HTERT RPE-1 (cell line): Measurements from ENCODE around the gene MYL3.
"Not testable (repeated sequence)": the region's sequence is repeated elsewhere in the genome, so short reads cannot be mapped to it uniquely, and the experiment has no call there.

Source experiments
- in situ Hi-C: fragments of 300-500 bp; cut with MboI; formaldehyde crosslinking; loops from 4 replicates; pipeline ENCODE4 v1.14.3; 2020; ENCODE audit warnings: low sequenced_read_pairs

MYL3 gene

GRCh38 chr3:46863261-46863782, at the start of gene MYL3:
Gene MYL3 (minus strand): TSS chr3:46863444. CDS start chr3:46863390, 54 bp downstream.
- in situ Hi-C loops: no loop called here

DNA sequence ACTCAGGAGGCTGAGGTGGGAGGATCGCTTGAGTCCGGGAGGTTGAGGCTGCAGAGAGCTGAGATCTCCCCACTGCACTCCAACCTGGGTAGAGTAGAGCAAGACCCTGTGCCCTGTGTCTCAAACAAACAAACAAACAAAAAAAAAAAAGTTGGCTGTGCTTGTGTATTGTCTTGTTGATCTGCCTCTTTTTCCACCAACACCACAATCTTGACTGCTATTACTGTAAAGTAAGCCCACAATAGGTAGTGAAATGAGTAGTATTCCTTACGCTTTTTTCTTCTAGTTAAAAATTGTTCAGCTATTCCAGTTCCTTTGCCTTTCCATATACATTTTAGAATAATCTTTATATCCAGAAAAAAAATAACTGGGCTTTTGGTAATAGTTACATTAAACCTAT, 49.7 kb upstream of the MYL3 start:
- in situ Hi-C loops: no loop called here

DNA sequence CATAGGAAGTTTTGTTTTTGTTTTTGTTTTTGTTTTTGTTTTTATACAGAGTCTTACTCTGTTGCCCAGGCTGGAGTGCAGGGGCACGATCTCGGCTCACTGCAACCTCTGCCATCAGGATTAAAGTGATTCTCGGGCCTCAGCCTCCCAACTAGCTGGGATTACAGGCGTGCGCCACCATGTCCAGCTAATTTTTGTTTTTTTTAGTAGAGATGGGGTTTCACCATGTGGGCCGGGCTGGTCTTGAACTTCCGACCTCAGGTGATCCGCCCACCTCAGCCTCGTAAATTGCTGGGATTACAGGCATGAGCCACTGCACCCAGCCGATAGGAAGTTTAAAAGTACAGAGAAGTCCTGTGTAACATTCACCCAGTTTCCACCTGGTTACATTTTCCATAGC, 47.7 kb upstream of the MYL3 start:
- in situ Hi-C loops: not testable (repeated sequence)

DNA sequence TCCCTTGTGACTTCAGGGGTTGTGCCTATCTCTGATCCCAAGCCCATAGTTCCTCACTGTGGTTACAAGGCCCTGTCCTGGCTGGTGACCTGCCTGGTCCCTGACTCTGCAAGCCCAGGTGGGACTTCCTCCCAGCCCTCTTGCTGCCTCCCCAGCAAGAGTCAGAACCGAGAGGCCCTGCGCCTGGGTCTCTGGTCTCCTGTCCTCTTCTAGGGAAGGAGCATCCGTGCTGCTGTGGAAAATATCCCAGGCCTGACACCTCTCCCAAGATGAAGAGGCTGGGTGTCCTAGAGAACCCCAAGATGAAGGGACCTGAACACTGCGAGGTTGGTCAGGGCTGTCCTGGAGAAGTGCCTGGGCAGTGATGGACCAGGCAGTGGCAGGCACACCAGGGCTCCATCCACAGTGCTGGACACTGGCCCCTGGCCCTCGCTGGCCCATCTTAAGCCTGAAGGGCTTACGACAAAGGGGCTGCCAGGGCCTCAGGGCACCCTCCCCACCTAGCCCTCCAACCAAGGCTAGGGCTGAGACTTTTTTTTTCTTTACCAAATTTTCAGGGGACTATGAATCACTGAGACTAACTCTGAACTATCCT, 47.0 kb upstream of the MYL3 start:
- in situ Hi-C loops: no loop called here

DNA sequence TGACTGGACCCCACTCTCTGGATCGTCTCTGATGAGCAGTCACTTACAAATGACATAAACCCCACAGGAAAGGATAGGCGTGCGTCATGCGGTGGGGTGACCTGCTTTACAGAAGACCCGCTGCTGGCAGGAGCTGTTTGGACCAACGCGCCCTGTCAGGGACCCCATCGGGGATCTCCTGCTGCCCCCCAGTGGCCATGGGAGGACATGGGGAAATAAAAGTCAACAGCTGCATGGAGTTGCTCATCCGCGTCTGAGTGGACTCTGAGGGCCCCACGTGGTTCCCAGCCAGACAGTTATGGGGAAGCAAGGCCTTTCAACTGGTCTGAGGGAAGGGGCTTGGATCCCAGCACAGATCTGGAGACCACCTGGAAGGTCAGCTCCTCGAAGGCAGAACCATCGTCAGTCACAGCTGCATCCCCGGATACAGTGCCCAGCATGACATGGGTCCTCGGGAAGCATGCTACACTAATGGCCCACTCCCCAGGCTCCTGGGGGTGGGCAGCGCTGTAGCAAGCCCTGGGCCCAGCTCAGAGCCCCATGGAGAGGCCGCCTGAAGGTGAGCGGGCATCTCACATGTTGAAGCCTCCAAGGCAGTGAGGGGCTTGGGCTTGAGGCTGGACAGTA, 46.4 kb upstream of the MYL3 start:
- in situ Hi-C loops: no loop called here

- in situ Hi-C loops: no loop called here
These were observed 45.8 kb upstream of the MYL3 start for GRCh38 chr3:46908986-46909534.

GRCh38 chr3:46908294-46908985, 45.2 kb upstream of the MYL3 start:
- in situ Hi-C loops: no loop called here

GRCh38 chr3:46907960-46908293, 44.7 kb upstream of the MYL3 start:
- in situ Hi-C loops: no loop called here

GRCh38 chr3:46907271-46907670, 44.0 kb upstream of the MYL3 start:
- in situ Hi-C loops: no loop called here

GRCh38 chr3:46906471-46907058, 43.3 kb upstream of the MYL3 start:
- in situ Hi-C loops: no loop called here

- in situ Hi-C loops: no loop called here
These were observed 42.6 kb upstream of the MYL3 start for GRCh38 chr3:46905661-46906451.

GRCh38 chr3:46905213-46905560, 41.9 kb upstream of the MYL3 start:
- in situ Hi-C loops: no loop called here

DNA sequence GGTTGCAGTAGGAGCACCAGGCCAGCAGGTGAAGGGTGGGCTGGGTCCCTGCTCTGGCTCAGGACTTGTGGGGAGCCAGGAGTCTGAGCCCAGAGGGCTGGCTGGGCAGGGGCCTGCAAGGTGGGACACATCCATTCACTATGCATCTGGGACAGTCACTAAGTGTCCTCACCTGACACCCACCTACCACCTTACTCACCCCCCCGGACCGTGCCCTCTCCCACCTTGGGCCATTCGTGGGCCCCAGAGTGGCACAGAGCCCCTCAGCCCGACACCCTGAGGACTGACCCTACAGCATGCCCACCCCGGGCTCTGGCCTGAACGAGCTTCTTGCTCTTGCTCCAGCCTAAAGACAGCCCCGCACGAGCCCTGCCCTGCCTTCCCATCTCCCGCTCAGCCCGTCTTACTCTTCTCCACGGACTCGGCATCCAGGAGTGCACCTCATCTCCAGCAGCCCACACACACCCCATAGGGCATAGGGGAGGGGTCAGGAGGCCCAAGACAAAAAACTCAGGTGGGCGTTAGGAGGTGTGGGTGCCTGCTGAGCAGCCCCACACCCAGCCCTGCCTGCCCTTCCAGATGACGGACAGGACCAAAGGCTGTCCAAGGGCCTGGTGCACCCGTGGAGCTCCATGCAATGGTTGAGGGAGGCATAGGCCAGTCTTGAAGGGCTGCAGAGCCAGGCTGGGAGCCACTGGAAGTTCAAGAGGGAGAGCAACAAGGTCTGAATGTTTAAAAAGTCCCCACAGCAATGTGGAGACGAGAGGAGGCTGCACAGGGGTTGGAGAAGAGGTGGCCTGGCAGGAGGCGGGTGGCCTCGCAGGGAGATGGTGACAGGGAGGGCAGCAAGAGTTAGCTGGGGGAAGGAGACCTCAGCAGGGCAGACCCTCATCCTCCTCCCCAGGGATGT, 41.3 kb upstream of the MYL3 start:
- in situ Hi-C loops: no loop called here

DNA sequence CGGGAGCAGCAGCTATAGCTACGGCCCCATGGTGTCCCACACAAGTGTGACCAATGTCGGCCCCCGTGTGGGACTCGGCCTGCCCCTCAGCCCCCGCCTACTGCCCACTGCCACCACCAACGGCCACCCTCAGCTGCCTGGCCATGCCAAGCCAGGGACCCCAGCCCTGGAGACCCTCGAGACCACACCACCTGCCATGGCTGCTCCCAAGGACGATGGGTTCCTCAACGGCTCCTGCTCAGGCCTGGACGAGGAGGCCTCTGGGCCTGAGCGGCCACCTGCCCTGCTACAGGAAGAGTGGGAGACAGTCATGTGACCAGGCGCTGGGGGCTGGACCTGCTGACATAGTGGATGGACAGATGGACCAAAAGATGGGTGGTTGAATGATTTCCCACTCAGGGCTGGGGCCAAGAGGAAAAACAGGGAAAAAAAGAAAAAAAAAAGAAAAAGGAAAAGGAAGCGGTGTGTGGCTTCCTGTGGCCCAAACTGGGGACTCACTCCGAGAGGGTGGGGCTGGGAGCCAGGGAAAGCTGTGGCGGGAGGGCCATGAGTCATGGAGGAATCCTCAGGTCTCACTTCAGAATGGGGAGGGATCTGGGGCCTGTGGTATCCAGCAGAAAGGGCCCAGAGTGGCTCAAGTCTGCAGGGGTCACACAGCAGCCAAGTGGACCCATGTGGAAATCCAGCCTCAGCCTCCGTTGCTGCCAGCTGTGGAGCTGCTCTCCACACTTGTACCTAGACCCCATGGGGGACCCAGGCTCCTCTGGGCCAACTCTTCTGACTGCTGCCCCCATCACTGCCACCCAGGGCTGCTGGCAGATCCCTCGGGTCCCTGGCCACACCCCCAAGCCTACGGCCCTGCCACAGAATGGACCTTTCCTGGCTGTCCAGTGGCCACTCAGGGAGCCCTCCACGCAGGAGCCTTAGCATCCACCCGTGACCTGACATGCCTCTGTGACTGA, 40.4 kb upstream of the MYL3 start:
- in situ Hi-C loops: no loop called here

GRCh38 chr3:46902188-46902631, 39.0 kb upstream of the MYL3 start:
- in situ Hi-C loops: no loop called here

DNA sequence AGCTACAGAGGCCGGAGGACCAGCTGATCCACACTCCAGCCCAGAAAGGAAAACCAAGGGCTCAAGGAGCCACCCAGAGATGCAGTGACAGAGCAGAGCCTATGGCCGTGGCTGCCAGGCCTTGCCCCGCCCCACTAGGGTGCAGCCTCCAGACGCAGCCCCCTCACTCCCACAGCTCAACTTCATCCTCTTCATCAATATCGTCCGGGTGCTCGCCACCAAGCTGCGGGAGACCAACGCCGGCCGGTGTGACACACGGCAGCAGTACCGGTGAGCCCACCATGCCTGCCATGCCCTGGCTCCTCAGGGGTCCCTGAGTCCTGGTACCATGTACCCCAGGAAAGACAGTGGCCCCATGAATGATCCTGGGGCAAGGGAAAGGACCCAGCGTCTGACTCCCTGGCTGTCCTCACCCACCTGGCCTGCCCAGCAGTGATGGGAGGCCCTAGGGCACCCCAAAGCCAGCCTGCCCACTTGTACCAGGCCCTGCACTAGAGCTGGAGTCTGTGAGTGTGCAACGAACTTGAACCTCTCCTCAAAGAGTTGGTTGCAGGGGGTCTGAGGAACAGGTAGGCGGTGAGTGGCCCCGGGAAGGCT, 38.4 kb upstream of the MYL3 start:
- in situ Hi-C loops: no loop called here

GRCh38 chr3:46901061-46901460, 37.8 kb upstream of the MYL3 start:
- in situ Hi-C loops: no loop called here

DNA sequence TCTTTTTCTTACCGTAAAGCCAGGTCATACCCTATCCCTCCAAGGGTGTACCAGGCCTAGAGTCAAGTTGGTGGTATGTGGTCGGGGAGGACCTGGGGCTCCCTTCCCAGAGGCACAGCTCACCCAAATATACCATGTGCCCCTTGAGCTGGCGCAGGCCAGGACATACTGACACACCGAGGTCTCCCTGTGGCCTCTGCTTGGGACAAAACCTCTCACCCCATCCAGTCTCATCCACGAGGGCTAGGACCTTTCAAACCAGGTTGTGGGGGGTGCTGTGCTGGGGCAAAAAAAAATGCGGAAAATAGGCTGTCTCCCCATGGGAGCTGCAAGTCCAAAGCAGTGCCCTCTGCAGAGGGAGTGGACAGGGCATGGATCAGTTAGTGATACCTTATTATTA, 37.1 kb upstream of the MYL3 start:
- in situ Hi-C loops: no loop called here

GRCh38 chr3:46900007-46900292, 36.7 kb upstream of the MYL3 start:
- in situ Hi-C loops: no loop called here
